Tracheal epithelial cell (primary cell): ENCODE data around the gene REEP1. TPM values are rescaled to one million over a fixed set of nuclear protein-coding genes. Genes with fewer than 3 reads are reported as not detected.

Source experiments
- total RNA-seq: library from RNA; depleted of rRNA; stranded (reverse); fragments of >200 nt; gene quantifications from 2 replicates; pipeline ENCODE4 v1.2.1, GENCODE V29; 2014

REEP1 gene
- total RNA-seq: 0.24 TPM in 1 of 2 replicates, not detected in the other

GRCh38 chr2:86337244-86337835, at the start of gene REEP1:
Gene REEP1, minus strand, starts transcription at chr2:86337626. Its CDS starts 116 bp downstream, at chr2:86337510.

GRCh38 chr2:86195055-86195807, 142.2 kb downstream of the REEP1 start, which contains the start of gene IMMT:
Gene IMMT, minus strand, starts transcription at chr2:86195462. Its CDS starts 80 bp downstream, at chr2:86195382.

Other genes starting within 250 kb of the REEP1 start
- 12.0 and 17.7 TPM in 2 replicates for gene POLR1A, start 231.7 kb downstream of the REEP1 start, total RNA-seq
- 50.8 and 72.7 TPM in 2 replicates for gene PTCD3, start 231.4 kb downstream of the REEP1 start, total RNA-seq
- 45.8 and 52.0 TPM in 2 replicates for gene IMMT, start 142.2 kb downstream of the REEP1 start, total RNA-seq
- 38.1 and 49.4 TPM in 2 replicates for gene MRPL35, start 138.2 kb downstream of the REEP1 start, total RNA-seq
- gene KDM3A, start 103.7 kb upstream of the REEP1 start, total RNA-seq: 26.6 and 28.4 TPM in 2 replicates
- gene CHMP3, start 225.8 kb upstream of the REEP1 start, total RNA-seq: 62.2 and 75.7 TPM in 2 replicates